CD4-positive, alpha-beta memory T cell (primary cell): Measurements from ENCODE around the gene RAD51C. TPM values are rescaled to one million over a fixed set of nuclear protein-coding genes. Genes with fewer than 3 reads are reported as not detected.

Source experiments
- CTCF ChIA-PET: fragments of 350-600 bp; sonication (Branson Sonifier 250); formaldehyde crosslinking; loops from one replicate; lab custom pipeline; 2021; ENCODE audit warnings: inconsistent platforms; ENCODE audit not compliant: partially characterized antibody; lab: Charles Lee
- POLR2A ChIA-PET: fragments of 350-600 bp; sonication (Branson Sonifier 250); formaldehyde crosslinking; loops from one replicate; lab custom pipeline; 2021; ENCODE audit not compliant: partially characterized antibody; lab: Charles Lee
- DNase-seq, 5 donors: peaks; one replicate each; pipeline versions ENCODE4 v3.0.0 to v3.0.0-alpha.2; 2020 to 2022; ENCODE audit warnings: mixed read lengths in 1 of 5
- H3K27ac ChIP-seq: one replicate; pipeline ENCODE4 v1.7.0; 2013; ENCODE audit warnings: low read depth, low read length
- H3K27me3 ChIP-seq: 2 replicates; pipeline ENCODE4 v1.7.0; 2013; ENCODE audit warnings: mild to moderate bottlenecking, low read length, moderate library complexity; ENCODE audit not compliant: insufficient read depth
- H3K36me3 ChIP-seq: 2 replicates; pipeline ENCODE4 v1.7.0; 2013; ENCODE audit warnings: mild to moderate bottlenecking, low read length, moderate library complexity; ENCODE audit not compliant: insufficient read depth
- H3K4me1 ChIP-seq: 2 replicates; pipeline ENCODE4 v1.7.0; 2013; ENCODE audit warnings: mild to moderate bottlenecking, low read length, moderate library complexity; ENCODE audit not compliant: insufficient read depth
- H3K4me3 ChIP-seq, 2 donors: one replicate each; pipeline ENCODE4 v1.7.0; 2013; ENCODE audit warnings: low read length in 2 of 2, mild to moderate bottlenecking in 1 of 2
- H3K9me3 ChIP-seq, 2 donors: one replicate each; pipeline ENCODE4 v1.7.0; 2013; ENCODE audit warnings: low read length in 2 of 2, control low read depth in 1 of 2; ENCODE audit not compliant: control insufficient read depth in 1 of 2
- H3K27ac Mint-ChIP-seq, 7 donors: one replicate each; pipeline ENCODE4 v1.8.0; 2020 to 2021; ENCODE audit warnings: mixed read lengths in 7 of 7, mild to moderate bottlenecking in 6 of 7, inconsistent platforms in 3 of 7, moderate library complexity in 3 of 7
- H3K27me3 Mint-ChIP-seq, 2 donors: one replicate each; pipeline ENCODE4 v1.8.0; 2020 to 2021; ENCODE audit warnings: mixed read lengths in 2 of 2
- H3K36me3 Mint-ChIP-seq, 2 donors: one replicate each; pipeline ENCODE4 v1.8.0; 2020 to 2021; ENCODE audit warnings: mixed read lengths in 2 of 2, inconsistent platforms in 1 of 2, mild to moderate bottlenecking in 1 of 2
- H3K4me1 Mint-ChIP-seq, 4 donors: one replicate each; pipeline ENCODE4 v1.8.0; 2020 to 2021; ENCODE audit warnings: mixed read lengths in 4 of 4, mild to moderate bottlenecking in 1 of 4
- H3K4me3 Mint-ChIP-seq, 8 donors: one replicate each; pipeline ENCODE4 v1.8.0; 2020 to 2021; ENCODE audit warnings: mixed read lengths in 8 of 8, mild to moderate bottlenecking in 7 of 8, moderate library complexity in 6 of 8, inconsistent platforms in 3 of 8
- H3K9me3 Mint-ChIP-seq, 8 donors: one replicate each; pipeline ENCODE4 v1.8.0; 2020 to 2021; ENCODE audit warnings: mixed read lengths in 8 of 8, mild to moderate bottlenecking in 5 of 8, inconsistent platforms in 3 of 8, moderate library complexity in 1 of 8
- intact Hi-C: fragments of 100-400 bp; cut with micrococcal nuclease; formaldehyde crosslinking; loops from one replicate; pipeline ENCODE4 v1.15.1; 2023
- polyA plus RNA-seq, 2 donors: library from polyadenylated mRNA; unstranded; fragments of 300-500 nt; fragmentation: Illumina TruSeq; gene quantifications; one replicate each; pipeline ENCODE4 v1.2.3, GENCODE V29; 2021
- total RNA-seq, 2 experiments: library from RNA; stranded (reverse); gene quantifications; one replicate each; pipeline ENCODE4 v1.2.3, GENCODE V29; 2021

The RAD51C gene
- total and polyA plus RNA-seq, 4 experiments from 2014 or later, result 25.8 to 74.2 (median 36.9) TPM

DNA sequence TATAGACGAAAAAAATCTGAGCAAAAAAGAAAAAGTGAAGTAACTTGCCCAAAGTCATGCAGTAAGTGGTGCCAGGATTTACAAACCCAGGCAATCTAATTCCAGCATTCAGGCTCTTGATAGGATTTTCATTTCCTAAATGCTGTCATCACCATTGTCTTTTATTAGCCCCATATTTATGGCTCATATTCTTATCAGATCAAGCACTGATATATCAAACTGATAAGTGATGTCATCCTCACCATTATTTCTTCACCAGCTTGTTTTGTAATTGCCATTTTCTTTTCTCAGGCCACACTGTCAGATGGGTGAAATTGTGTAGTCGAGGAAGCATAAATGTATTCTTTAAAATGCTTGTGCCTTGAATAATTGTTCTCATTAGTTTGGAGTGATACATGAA, 1.3 kb downstream of the RAD51C start:
- Mint-ChIP-seq H3K9me3 (no peaks in the 10 kb centered on the region), H3K36me3 (peaks cover 7 to 9% of the 10 kb centered on the region in 2 donors), H3K27ac (peak overlapping the region in 6 of 7 donors; percentile 73 to 98 (median 93)), H3K27me3 (no peaks in the 10 kb centered on the region), H3K4me1 (peaks cover 18 to 27% (median 23%) of the 10 kb centered on the region in 4 donors), H3K4me3 (peak overlapping the region in 7 of 8 donors; percentile 92 to 97 (median 93))
- Histone ChIP-seq H3K27me3 (no peaks in the 10 kb centered on the region), H3K9me3 (no peaks in the 10 kb centered on the region), H3K27ac (peak overlapping the region; percentile 72), H3K4me1 (peaks cover 29% of the 10 kb centered on the region), H3K4me3 (no peak overlapping the region), H3K36me3 (no peaks in the 10 kb centered on the region)
- POLR2A ChIA-PET, result interaction anchor here (2.1 to 3.3 kb wide), 3 partner anchors 33 to 175 kb away, joined by 13 to 44 read pairs (median 16); no protein-coding TSS in a partner anchor
- intact Hi-C loops, result no loop called here
- CTCF ChIA-PET, result interaction anchor here (1.2 kb wide), 1 partner anchor 311 kb away, joined by 4 read pairs; no protein-coding TSS in a partner anchor
- DNase-seq, result no peak

GRCh38 chr17:58694302-58694701, 1.9 kb downstream of the RAD51C start:
- H3K27ac ChIP-seq, result no peak overlapping the region
- CTCF ChIA-PET, result no interaction called here
- intact Hi-C loops, result no loop called here
- H3K4me1 ChIP-seq, result peaks cover 29% of the 10 kb centered on the region
- H3K4me1 Mint-ChIP-seq, result peaks cover 18 to 27% (median 23%) of the 10 kb centered on the region in 4 donors
- H3K9me3 Mint-ChIP-seq, result no peaks in the 10 kb centered on the region
- POLR2A ChIA-PET, result interaction anchor here (3.3 kb wide), 1 partner anchor 63 kb away, joined by 44 read pairs; no protein-coding TSS in a partner anchor
- no peak for DNase-seq
- H3K27me3 Mint-ChIP-seq, result no peaks in the 10 kb centered on the region
- H3K36me3 Mint-ChIP-seq, result peaks cover 8 to 11% of the 10 kb centered on the region in 2 donors
- H3K4me3 Mint-ChIP-seq, result no peak overlapping the region
- no peak overlapping the region for H3K4me3 ChIP-seq
- no peaks in the 10 kb centered on the region for H3K36me3 ChIP-seq
- no peaks in the 10 kb centered on the region for H3K9me3 ChIP-seq
- H3K27ac Mint-ChIP-seq, result peak overlapping the region in 1 of 7 donors; percentile 46
- H3K27me3 ChIP-seq, result no peaks in the 10 kb centered on the region

DNA sequence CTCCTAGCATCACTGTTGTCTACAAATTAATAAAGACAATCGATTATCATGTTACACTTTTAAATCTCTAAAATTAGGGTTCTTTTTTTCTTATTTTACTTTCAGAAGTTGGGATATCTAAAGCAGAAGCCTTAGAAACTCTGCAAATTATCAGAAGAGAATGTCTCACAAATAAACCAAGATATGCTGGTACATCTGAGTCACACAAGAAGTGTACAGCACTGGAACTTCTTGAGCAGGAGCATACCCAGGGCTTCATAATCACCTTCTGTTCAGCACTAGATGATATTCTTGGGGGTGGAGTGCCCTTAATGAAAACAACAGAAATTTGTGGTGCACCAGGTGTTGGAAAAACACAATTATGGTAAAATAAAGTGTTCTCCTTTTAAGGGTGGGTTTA, 2.4 kb downstream of the RAD51C start:
- DNase-seq, result no peak
- no peaks in the 10 kb centered on the region for H3K27me3 ChIP-seq
- peak overlapping the region in 1 of 8 donors; percentile 53 for H3K4me3 Mint-ChIP-seq
- peaks cover 18 to 27% (median 23%) of the 10 kb centered on the region in 4 donors for H3K4me1 Mint-ChIP-seq
- H3K27ac Mint-ChIP-seq, result peak overlapping the region in 1 of 7 donors; percentile 46
- ChIA-PET CTCF (interaction anchor here (1.0 kb wide), 1 partner anchor 176 kb away, joined by 3 read pairs; no protein-coding TSS in a partner anchor), POLR2A (no interaction called here)
- H3K4me3 ChIP-seq, result no peak overlapping the region
- no peaks in the 10 kb centered on the region for H3K9me3 Mint-ChIP-seq
- no peaks in the 10 kb centered on the region for H3K36me3 ChIP-seq
- no peak overlapping the region for H3K27ac ChIP-seq
- intact Hi-C loops, result no loop called here
- peaks cover 12 to 15% of the 10 kb centered on the region in 2 donors for H3K36me3 Mint-ChIP-seq
- H3K9me3 ChIP-seq, result no peaks in the 10 kb centered on the region
- H3K27me3 Mint-ChIP-seq, result no peaks in the 10 kb centered on the region
- H3K4me1 ChIP-seq, result peaks cover 29% of the 10 kb centered on the region

GRCh38 chr17:58699771-58700170, 7.4 kb downstream of the RAD51C start:
- Histone ChIP-seq H3K27ac (no peak overlapping the region), H3K9me3 (no peaks in the 10 kb centered on the region), H3K27me3 (no peaks in the 10 kb centered on the region), H3K36me3 (no peaks in the 10 kb centered on the region), H3K4me3 (no peak overlapping the region), H3K4me1 (peaks cover 3% of the 10 kb centered on the region)
- peaks cover 0 to 7% (median 2%) of the 10 kb centered on the region in 4 donors for H3K4me1 Mint-ChIP-seq
- no peaks in the 10 kb centered on the region for H3K27me3 Mint-ChIP-seq
- intact Hi-C loops, result no loop called here
- no peak overlapping the region for H3K27ac Mint-ChIP-seq
- CTCF ChIA-PET, result interaction anchor here (2.2 kb wide), 1 partner anchor 11 kb away, joined by 8 read pairs; no protein-coding TSS in a partner anchor
- H3K36me3 Mint-ChIP-seq, result peaks cover 12 to 25% of the 10 kb centered on the region in 2 donors
- no peaks in the 10 kb centered on the region for H3K9me3 Mint-ChIP-seq
- POLR2A ChIA-PET, result no interaction called here
- DNase-seq, result no peak
- H3K4me3 Mint-ChIP-seq, result no peak overlapping the region

GRCh38 chr17:58702045-58702476, 9.7 kb downstream of the RAD51C start:
- Histone ChIP-seq H3K4me1 (no peaks in the 10 kb centered on the region), H3K9me3 (no peaks in the 10 kb centered on the region), H3K36me3 (no peaks in the 10 kb centered on the region), H3K4me3 (no peak overlapping the region), H3K27ac (no peak overlapping the region), H3K27me3 (no peaks in the 10 kb centered on the region)
- Mint-ChIP-seq H3K27me3 (no peaks in the 10 kb centered on the region), H3K4me3 (no peak overlapping the region), H3K4me1 (peaks cover 0 to 6% (median 1%) of the 10 kb centered on the region in 4 donors), H3K36me3 (peaks cover 14 to 25% of the 10 kb centered on the region in 2 donors), H3K9me3 (no peaks in the 10 kb centered on the region), H3K27ac (peak overlapping the region in 2 of 7 donors; percentile 72 to 83)
- POLR2A ChIA-PET, result no interaction called here
- CTCF ChIA-PET, result interaction anchor here (2.0 to 2.2 kb wide), 2 partner anchors 9 to 10 kb away, joined by 4 to 8 read pairs; partner anchors contain the start of genes RAD51C and TEX14
- no peak for DNase-seq
- intact Hi-C loops, result no loop called here

- no peaks in the 10 kb centered on the region for H3K27me3 Mint-ChIP-seq
- no peak overlapping the region for H3K27ac ChIP-seq
- no peak for DNase-seq
- H3K4me3 ChIP-seq, result no peak overlapping the region
- peaks cover 3% of the 10 kb centered on the region for H3K36me3 ChIP-seq
- H3K27me3 ChIP-seq, result no peaks in the 10 kb centered on the region
- CTCF ChIA-PET, result interaction anchor here (2.0 kb wide), 1 partner anchor 11 kb away, joined by 4 read pairs; the partner anchor contains the start of genes RAD51C and TEX14
- intact Hi-C loops, result no loop called here
- H3K36me3 Mint-ChIP-seq, result peaks cover 14 to 25% of the 10 kb centered on the region in 2 donors
- no peaks in the 10 kb centered on the region for H3K9me3 ChIP-seq
- H3K4me1 ChIP-seq, result no peaks in the 10 kb centered on the region
- peaks cover 0 to 6% (median 1%) of the 10 kb centered on the region in 4 donors for H3K4me1 Mint-ChIP-seq
- POLR2A ChIA-PET, result interaction anchor here (0.7 to 1.2 kb wide), 2 partner anchors 10 to 71 kb away, joined by 5 to 6 read pairs; partner anchors contain the start of genes RAD51C and TEX14
- no peak overlapping the region for H3K4me3 Mint-ChIP-seq
- H3K27ac Mint-ChIP-seq, result peak overlapping the region in 1 of 7 donors; percentile 41
- no peaks in the 10 kb centered on the region for H3K9me3 Mint-ChIP-seq
These were observed 10.3 kb downstream of the RAD51C start for GRCh38 chr17:58702708-58703107.

DNA sequence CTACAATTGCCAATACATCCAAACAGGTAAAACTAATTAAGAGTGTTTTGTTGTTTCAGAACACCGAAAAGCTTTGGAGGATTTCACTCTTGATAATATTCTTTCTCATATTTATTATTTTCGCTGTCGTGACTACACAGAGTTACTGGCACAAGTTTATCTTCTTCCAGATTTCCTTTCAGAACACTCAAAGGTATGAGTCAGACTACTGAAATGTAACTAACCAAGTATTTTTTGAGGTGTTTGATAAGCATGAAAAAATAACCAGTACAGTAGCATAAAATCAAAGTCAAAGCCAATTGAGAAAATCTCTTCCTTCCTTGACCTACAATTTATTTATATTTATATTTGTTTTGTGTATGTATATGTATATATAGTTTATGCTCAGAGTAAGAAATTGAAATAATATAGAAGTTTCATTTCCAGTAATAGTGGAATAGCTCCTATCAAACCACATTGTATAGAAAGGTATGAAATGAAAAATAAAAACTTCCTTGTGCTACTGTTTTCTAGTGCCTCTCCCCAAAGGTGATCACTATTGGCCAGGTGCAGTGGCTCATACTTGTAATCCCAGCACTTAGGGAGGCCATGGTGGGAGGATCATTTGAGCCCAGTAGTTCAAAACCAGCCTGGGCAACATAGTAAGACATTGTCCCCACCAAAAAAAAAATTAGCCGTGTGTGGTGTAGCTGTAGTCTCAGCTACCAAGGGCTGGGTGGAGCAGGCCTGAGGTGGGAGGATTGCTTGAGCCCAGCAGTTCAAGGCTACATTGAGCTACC, 10.9 kb downstream of the RAD51C start:
- H3K4me3 ChIP-seq, result no peak overlapping the region
- no peak for DNase-seq
- no peaks in the 10 kb centered on the region for H3K27me3 ChIP-seq
- Mint-ChIP-seq H3K4me1 (peaks cover 0 to 6% (median 1%) of the 10 kb centered on the region in 4 donors), H3K27ac (no peak overlapping the region), H3K36me3 (peaks cover 14 to 25% of the 10 kb centered on the region in 2 donors), H3K9me3 (no peaks in the 10 kb centered on the region), H3K4me3 (no peak overlapping the region), H3K27me3 (no peaks in the 10 kb centered on the region)
- H3K36me3 ChIP-seq, result peaks cover 6% of the 10 kb centered on the region
- ChIA-PET POLR2A (interaction anchor here (0.7 to 1.2 kb wide), 2 partner anchors 11 to 72 kb away, joined by 5 to 6 read pairs; partner anchors contain the start of genes RAD51C and TEX14), CTCF (interaction anchor here (0.6 to 2.0 kb wide), 2 partner anchors 11 to 308 kb away, joined by 3 to 4 read pairs; partner anchors contain the start of genes RAD51C and TEX14)
- intact Hi-C loops, result no loop called here
- no peaks in the 10 kb centered on the region for H3K4me1 ChIP-seq
- no peak overlapping the region for H3K27ac ChIP-seq
- H3K9me3 ChIP-seq, result no peaks in the 10 kb centered on the region
